Measurements from ENCODE around the gene BRINP1. TPM values are rescaled to one million over a fixed set of nuclear protein-coding genes. Genes with fewer than 3 reads are reported as not detected.

The BRINP1 gene
- total RNA-seq, 1 donor from 2014 or later = 0.26 TPM

GRCh38 chr9:119137479-119137878 is 231.8 kb downstream of the BRINP1 start:
- no peak for DNase-seq (ENCODE audit: low read depth in 2 of 2)

- no peak for DNase-seq (ENCODE audit: low read depth in 2 of 2)
These were observed 243.2 kb downstream of the BRINP1 start for GRCh38 chr9:119126040-119126439.

DNA sequence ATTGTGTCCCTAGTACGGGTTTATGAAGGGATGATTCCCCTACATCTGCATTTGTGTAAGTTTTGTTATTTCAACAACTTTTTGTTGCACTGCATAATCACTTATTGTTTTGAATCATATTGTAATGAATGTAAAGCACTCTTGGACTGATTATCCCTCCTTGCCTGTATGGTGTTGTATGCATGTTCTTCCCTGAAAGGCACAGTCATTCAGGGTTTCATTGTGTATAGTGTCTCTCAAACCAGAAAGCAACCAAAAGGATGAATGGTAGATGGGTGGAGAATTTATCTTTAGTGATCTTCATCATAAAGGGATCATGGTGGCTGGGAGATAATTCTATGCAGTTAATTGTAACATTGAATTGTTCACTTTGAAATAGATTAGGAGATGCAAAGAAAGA is 247.3 kb downstream of the BRINP1 start:
- DNase-seq (ENCODE audit: low read depth in 2 of 2) = no peak

- no peak for DNase-seq (ENCODE audit: low read depth in 2 of 2)
These were observed 251.8 kb downstream of the BRINP1 start for GRCh38 chr9:119117409-119117808.
